HCT116 (cell line): ENCODE measurements around the gene SYP.

Experiments
- EZH2 ChIP-seq: fragments of 200-600 bp; sonication (generic); IDR thresholded peaks from 2 replicates; pipeline ENCODE4 v1.6.1; 2017; ENCODE audit warnings: antibody characterized with exemption, mixed run types
- POLR2A ChIP-seq: IDR thresholded peaks from 2 replicates; pipeline ENCODE4 v1.7.0; 2011; ENCODE audit warnings: borderline replicate concordance; ENCODE audit not compliant: insufficient read depth, insufficient read length; ENCODE audit errors: extremely low read depth
- POLR2AphosphoS5 ChIP-seq: IDR thresholded peaks from 2 replicates; pipeline ENCODE4 v1.6.1; 2011; ENCODE audit warnings: mild to moderate bottlenecking, low read depth, low read length, moderate library complexity
- RAD21 ChIP-seq: IDR thresholded peaks from 2 replicates; pipeline ENCODE4 v1.6.1; 2012; ENCODE audit warnings: low read depth, mild to moderate bottlenecking
- SIN3A ChIP-seq: IDR thresholded peaks from 2 replicates; pipeline ENCODE4 v1.6.1; 2012; ENCODE audit warnings: low read depth
- TF ChIP-seq, protein P1 (sequence below), 3 experiments: fragments of 200-600 bp in 1 of 3; sonication (generic) in 1 of 3; IDR thresholded peaks in 2 of 3; conservative IDR thresholded peaks in 1 of 3; 2 replicates each; pipeline ENCODE4 v1.5.1; 2012 to 2017; ENCODE audit warnings: low read depth in 2 of 3, low read length in 2 of 3, antibody characterized with exemption in 1 of 3, borderline replicate concordance in 1 of 3, control low read depth in 1 of 3, mild to moderate bottlenecking in 1 of 3, mixed read lengths in 1 of 3, mixed run types in 1 of 3, moderate library complexity in 1 of 3; ENCODE audit not compliant: insufficient read depth in 1 of 3
- TF ChIP-seq, protein P2 (sequence below): IDR thresholded peaks from 2 replicates; pipeline ENCODE4 v1.6.1; 2012

DNA sequence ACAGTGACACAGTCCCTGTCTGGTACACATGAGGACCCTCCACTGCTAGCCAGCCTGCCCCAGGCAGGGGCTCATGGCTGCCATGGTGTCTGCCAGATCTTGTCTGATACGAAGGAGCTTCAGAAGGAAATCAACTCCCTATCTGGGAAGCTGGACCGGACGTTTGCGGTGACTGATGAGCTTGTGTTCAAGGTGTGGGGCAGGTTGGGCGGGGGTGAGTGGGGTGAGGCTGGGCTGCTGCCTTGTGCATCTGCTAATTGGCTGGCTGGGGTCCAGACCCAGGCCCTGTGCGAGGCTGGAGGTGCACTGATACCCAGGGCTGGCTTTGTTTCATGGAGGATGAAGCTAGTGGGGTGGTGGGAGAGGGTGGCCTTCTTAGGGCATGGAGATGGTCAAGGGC, 49.1 kb upstream of the SYP start:
- TF ChIP-seq, protein P1, sequence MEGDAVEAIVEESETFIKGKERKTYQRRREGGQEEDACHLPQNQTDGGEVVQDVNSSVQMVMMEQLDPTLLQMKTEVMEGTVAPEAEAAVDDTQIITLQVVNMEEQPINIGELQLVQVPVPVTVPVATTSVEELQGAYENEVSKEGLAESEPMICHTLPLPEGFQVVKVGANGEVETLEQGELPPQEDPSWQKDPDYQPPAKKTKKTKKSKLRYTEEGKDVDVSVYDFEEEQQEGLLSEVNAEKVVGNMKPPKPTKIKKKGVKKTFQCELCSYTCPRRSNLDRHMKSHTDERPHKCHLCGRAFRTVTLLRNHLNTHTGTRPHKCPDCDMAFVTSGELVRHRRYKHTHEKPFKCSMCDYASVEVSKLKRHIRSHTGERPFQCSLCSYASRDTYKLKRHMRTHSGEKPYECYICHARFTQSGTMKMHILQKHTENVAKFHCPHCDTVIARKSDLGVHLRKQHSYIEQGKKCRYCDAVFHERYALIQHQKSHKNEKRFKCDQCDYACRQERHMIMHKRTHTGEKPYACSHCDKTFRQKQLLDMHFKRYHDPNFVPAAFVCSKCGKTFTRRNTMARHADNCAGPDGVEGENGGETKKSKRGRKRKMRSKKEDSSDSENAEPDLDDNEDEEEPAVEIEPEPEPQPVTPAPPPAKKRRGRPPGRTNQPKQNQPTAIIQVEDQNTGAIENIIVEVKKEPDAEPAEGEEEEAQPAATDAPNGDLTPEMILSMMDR (IDR thresholded peaks at IDR 0.05 in 2 of 3, conservative IDR thresholded peaks at IDR 0.05 in 1 of 3; ENCODE audit: borderline replicate concordance in 1 of 3, insufficient read depth in 1 of 3, low read depth in 2 of 3, low read length in 2 of 3), result no peak
- TF ChIP-seq POLR2A (no peak), RAD21 (no peak), SIN3A (no peak), EZH2 (no peak), POLR2AphosphoS5 (no peak)
- TF ChIP-seq, protein P2, sequence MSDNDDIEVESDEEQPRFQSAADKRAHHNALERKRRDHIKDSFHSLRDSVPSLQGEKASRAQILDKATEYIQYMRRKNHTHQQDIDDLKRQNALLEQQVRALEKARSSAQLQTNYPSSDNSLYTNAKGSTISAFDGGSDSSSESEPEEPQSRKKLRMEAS, result no peak
